Ishikawa (cell line): Measurements from ENCODE around the gene BIN2.

Experiments used
- CEBPB ChIP-seq: IDR thresholded peaks from 2 replicates; pipeline ENCODE4 v1.6.1; 2012
- CREB1 ChIP-seq: IDR thresholded peaks from 2 replicates; pipeline ENCODE4 v1.6.1; 2012; ENCODE audit warnings: low read depth
- EGR1 ChIP-seq: IDR thresholded peaks from 2 replicates; pipeline ENCODE4 v1.6.1; 2012
- EP300 ChIP-seq: IDR thresholded peaks from 2 replicates; pipeline ENCODE4 v1.6.1; 2012; ENCODE audit warnings: borderline replicate concordance
- FOXM1 ChIP-seq: IDR thresholded peaks from 2 replicates; pipeline ENCODE4 v1.6.1; 2012; ENCODE audit warnings: low read depth, borderline replicate concordance
- NFIC ChIP-seq: IDR thresholded peaks from 2 replicates; pipeline ENCODE4 v1.6.1; 2012
- RAD21 ChIP-seq: IDR thresholded peaks from 2 replicates; pipeline ENCODE4 v1.6.1; 2012; ENCODE audit warnings: low read depth
- TAF1 ChIP-seq: IDR thresholded peaks from 2 replicates; pipeline ENCODE4 v1.6.1; 2012; ENCODE audit warnings: low read depth, mild to moderate bottlenecking
- TCF12 ChIP-seq: IDR thresholded peaks from 2 replicates; pipeline ENCODE4 v1.6.1; 2012; ENCODE audit warnings: low read depth
- TEAD4 ChIP-seq: IDR thresholded peaks from 2 replicates; pipeline ENCODE4 v1.6.1; 2012
- YY1 ChIP-seq: IDR thresholded peaks from 2 replicates; pipeline ENCODE4 v1.6.1; 2012; ENCODE audit warnings: low read depth
- ZBTB7A ChIP-seq: IDR thresholded peaks from 2 replicates; pipeline ENCODE4 v1.6.1; 2012; ENCODE audit warnings: low read depth
- TF ChIP-seq, protein P1 (sequence below): IDR thresholded peaks from 2 replicates; pipeline ENCODE4 v1.6.1; 2012
- TF ChIP-seq, protein P2 (sequence below): IDR thresholded peaks from 2 replicates; pipeline ENCODE4 v1.6.1; 2012
- TF ChIP-seq, protein P3 (sequence below): IDR thresholded peaks from 2 replicates; pipeline ENCODE4 v1.6.1; 2012; ENCODE audit warnings: low read depth, mild to moderate bottlenecking

Gene BIN2

GRCh38 chr12:51362307-51362706 lies 38.3 kb upstream of the BIN2 start:
- TF ChIP-seq, protein P1, sequence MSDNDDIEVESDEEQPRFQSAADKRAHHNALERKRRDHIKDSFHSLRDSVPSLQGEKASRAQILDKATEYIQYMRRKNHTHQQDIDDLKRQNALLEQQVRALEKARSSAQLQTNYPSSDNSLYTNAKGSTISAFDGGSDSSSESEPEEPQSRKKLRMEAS = no peak
- TF ChIP-seq FOXM1 (no peak), NFIC (no peak), CEBPB (no peak), TEAD4 (no peak), RAD21 (no peak), TCF12 (no peak), EGR1 (no peak), YY1 (no peak), CREB1 (no peak), TAF1 (no peak), ZBTB7A (no peak), EP300 (no peak)
- TF ChIP-seq, protein P2, sequence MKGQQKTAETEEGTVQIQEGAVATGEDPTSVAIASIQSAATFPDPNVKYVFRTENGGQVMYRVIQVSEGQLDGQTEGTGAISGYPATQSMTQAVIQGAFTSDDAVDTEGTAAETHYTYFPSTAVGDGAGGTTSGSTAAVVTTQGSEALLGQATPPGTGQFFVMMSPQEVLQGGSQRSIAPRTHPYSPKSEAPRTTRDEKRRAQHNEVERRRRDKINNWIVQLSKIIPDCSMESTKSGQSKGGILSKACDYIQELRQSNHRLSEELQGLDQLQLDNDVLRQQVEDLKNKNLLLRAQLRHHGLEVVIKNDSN = no peak
- TF ChIP-seq, protein P3, sequence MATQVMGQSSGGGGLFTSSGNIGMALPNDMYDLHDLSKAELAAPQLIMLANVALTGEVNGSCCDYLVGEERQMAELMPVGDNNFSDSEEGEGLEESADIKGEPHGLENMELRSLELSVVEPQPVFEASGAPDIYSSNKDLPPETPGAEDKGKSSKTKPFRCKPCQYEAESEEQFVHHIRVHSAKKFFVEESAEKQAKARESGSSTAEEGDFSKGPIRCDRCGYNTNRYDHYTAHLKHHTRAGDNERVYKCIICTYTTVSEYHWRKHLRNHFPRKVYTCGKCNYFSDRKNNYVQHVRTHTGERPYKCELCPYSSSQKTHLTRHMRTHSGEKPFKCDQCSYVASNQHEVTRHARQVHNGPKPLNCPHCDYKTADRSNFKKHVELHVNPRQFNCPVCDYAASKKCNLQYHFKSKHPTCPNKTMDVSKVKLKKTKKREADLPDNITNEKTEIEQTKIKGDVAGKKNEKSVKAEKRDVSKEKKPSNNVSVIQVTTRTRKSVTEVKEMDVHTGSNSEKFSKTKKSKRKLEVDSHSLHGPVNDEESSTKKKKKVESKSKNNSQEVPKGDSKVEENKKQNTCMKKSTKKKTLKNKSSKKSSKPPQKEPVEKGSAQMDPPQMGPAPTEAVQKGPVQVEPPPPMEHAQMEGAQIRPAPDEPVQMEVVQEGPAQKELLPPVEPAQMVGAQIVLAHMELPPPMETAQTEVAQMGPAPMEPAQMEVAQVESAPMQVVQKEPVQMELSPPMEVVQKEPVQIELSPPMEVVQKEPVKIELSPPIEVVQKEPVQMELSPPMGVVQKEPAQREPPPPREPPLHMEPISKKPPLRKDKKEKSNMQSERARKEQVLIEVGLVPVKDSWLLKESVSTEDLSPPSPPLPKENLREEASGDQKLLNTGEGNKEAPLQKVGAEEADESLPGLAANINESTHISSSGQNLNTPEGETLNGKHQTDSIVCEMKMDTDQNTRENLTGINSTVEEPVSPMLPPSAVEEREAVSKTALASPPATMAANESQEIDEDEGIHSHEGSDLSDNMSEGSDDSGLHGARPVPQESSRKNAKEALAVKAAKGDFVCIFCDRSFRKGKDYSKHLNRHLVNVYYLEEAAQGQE = no peak

GRCh38 chr12:51361161-51362016 lies 37.4 kb upstream of the BIN2 start:
- TF ChIP-seq NFIC = no peak
- no peak for TF ChIP-seq ZBTB7A
- TF ChIP-seq RAD21 = peak; percentile 23; the same call in 1 of the 2 replicates

- TF ChIP-seq TEAD4 (no peak), EGR1 (no peak), CEBPB (no peak)
Measured at GRCh38 chr12:51360315-51360714, 36.3 kb upstream of the BIN2 start.

DNA sequence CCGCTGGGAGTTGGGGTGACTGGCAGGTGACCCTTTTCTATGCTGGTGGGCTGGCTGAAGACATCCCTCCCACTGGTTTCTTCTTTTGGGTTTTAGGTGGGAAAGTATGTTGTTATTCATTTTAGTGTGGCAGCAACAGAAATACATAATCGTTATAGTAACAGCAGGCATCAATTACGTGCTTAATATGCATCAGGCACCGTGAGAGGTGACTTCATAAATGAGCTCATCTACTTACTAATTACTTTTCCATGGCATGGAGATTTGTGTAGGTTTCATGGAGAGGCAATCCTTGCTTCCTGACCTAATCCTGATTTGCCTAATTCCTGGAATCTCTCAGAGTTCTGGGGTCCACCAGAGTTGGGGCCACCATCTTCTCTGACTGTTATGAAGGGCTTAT lies 35.9 kb upstream of the BIN2 start:
- no peak for TF ChIP-seq EP300
- no peak for TF ChIP-seq EGR1
- TF ChIP-seq, protein P1 = no peak
- no peak for TF ChIP-seq NFIC
- no peak for TF ChIP-seq FOXM1
- TF ChIP-seq TCF12 = no peak
- TF ChIP-seq, protein P2 = no peak
- no peak for TF ChIP-seq TAF1
- TF ChIP-seq CREB1 = no peak
- no peak for TF ChIP-seq YY1
- no peak for TF ChIP-seq RAD21
- TF ChIP-seq, protein P3 = no peak
- no peak for TF ChIP-seq CEBPB
- TF ChIP-seq ZBTB7A = no peak
- TF ChIP-seq TEAD4 = no peak

DNA sequence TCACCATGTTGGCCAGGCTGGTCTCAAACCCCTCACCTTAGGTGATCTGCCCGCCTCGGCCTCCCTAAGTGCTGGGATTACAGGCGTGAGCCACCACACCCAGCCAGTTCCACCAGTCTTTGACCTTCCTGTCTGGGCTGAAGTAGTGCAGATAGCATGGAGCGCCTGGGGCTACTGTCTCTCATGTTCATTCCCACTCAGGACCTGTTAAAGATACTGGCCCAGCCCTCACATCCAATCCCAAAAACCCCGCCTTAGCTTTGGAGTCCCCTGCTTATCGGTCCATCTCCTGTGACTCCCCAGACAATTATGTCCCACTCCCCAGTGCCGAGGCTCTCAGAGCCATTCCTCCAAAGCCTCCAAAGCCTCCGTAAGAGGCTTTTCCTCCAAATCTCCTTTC lies 34.5 kb upstream of the BIN2 start:
- TF ChIP-seq, protein P2 = no peak
- TF ChIP-seq CEBPB = no peak
- TF ChIP-seq NFIC = no peak
- no peak for TF ChIP-seq TEAD4
- TF ChIP-seq EGR1 = no peak
- no peak for TF ChIP-seq YY1
- TF ChIP-seq RAD21 = no peak
- no peak for TF ChIP-seq EP300
- TF ChIP-seq TCF12 = no peak
- TF ChIP-seq, protein P3 = no peak
- no peak for TF ChIP-seq FOXM1
- TF ChIP-seq ZBTB7A = no peak
- no peak for TF ChIP-seq CREB1
- TF ChIP-seq, protein P1 = no peak
- TF ChIP-seq TAF1 = no peak
